GM12872 (cell line): ENCODE results near the gene MX1.

Experiments used
- TF ChIP-seq, protein P1 (sequence below): IDR thresholded peaks from 3 replicates; pipeline ENCODE4 v1.5.1; 2011; ENCODE audit warnings: low read depth, mild to moderate bottlenecking, low read length, moderate library complexity; ENCODE audit not compliant: insufficient read depth

Gene MX1

GRCh38 chr21:41407541-41408460 lies 18.2 kb upstream of the MX1 start:
- TF ChIP-seq, protein P1, sequence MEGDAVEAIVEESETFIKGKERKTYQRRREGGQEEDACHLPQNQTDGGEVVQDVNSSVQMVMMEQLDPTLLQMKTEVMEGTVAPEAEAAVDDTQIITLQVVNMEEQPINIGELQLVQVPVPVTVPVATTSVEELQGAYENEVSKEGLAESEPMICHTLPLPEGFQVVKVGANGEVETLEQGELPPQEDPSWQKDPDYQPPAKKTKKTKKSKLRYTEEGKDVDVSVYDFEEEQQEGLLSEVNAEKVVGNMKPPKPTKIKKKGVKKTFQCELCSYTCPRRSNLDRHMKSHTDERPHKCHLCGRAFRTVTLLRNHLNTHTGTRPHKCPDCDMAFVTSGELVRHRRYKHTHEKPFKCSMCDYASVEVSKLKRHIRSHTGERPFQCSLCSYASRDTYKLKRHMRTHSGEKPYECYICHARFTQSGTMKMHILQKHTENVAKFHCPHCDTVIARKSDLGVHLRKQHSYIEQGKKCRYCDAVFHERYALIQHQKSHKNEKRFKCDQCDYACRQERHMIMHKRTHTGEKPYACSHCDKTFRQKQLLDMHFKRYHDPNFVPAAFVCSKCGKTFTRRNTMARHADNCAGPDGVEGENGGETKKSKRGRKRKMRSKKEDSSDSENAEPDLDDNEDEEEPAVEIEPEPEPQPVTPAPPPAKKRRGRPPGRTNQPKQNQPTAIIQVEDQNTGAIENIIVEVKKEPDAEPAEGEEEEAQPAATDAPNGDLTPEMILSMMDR = no peak

GRCh38 chr21:41410361-41410760 lies 15.7 kb upstream of the MX1 start:
- TF ChIP-seq, protein P1 = no peak

GRCh38 chr21:41410767-41411448 lies 15.1 kb upstream of the MX1 start:
- TF ChIP-seq, protein P1 = no peak

- TF ChIP-seq, protein P1 = peak; percentile 45; the same call in 2 of the 3 replicates
These were observed 14.5 kb upstream of the MX1 start for GRCh38 chr21:41411449-41412089.

DNA sequence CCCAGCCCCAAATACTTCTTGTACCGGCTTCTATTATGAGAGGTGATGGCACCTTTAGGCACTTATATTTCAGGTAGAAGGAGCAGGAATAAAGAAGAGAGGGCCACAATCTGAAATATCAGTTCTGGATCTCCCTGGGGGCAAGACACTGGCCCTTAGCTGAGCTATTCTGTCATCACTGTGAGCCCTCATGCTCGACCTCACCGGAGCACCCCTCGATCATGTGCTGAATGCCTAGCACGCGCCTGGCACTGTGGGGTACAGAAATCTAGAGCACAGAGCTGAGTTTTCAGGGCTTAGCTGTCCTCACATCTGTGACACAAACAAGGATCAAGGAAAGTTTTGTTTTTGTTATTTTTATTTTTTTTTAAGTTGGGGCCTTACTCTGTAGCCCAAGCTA lies 7.6 kb upstream of the MX1 start:
- TF ChIP-seq, protein P1 = no peak

GRCh38 chr21:41418956-41419680 lies 6.9 kb upstream of the MX1 start:
- TF ChIP-seq, protein P1 = no peak
